Mesendoderm (in vitro differentiated cells): ENCODE results near the gene RPS16.

Experiments
- DNase-seq: peaks from one replicate; pipeline ENCODE4 v3.0.0; 2013
- H2AK5ac ChIP-seq: 2 replicates; pipeline ENCODE4 v1.6.1; 2013; ENCODE audit warnings: low read length, inconsistent platforms
- H2BK120ac ChIP-seq: 2 replicates; pipeline ENCODE4 v1.6.1; 2013; ENCODE audit warnings: low read depth, mild to moderate bottlenecking, low read length, moderate library complexity, mixed read lengths
- H2BK15ac ChIP-seq: replicated peaks from 2 replicates; pipeline ENCODE4 v1.6.1; 2013; ENCODE audit warnings: low read depth, mild to moderate bottlenecking, moderate library complexity
- H2BK5ac ChIP-seq: 2 replicates; pipeline ENCODE4 v1.6.1; 2013; ENCODE audit warnings: low read length, inconsistent platforms
- H3K18ac ChIP-seq: 2 replicates; pipeline ENCODE4 v1.6.1; 2013; ENCODE audit warnings: mild to moderate bottlenecking, low read length, mixed read lengths
- H3K23ac ChIP-seq: one replicate; pipeline ENCODE4 v1.6.1; 2013; ENCODE audit warnings: low read length
- H3K27ac ChIP-seq: 2 replicates; pipeline ENCODE4 v1.5.1; 2013; ENCODE audit warnings: low read depth, mild to moderate bottlenecking, inconsistent platforms, low read length, moderate library complexity
- H3K27me3 ChIP-seq: 2 replicates; pipeline ENCODE4 v1.6.1; 2013; ENCODE audit warnings: low read length, control low read depth, mild to moderate bottlenecking, inconsistent platforms; ENCODE audit not compliant: insufficient read depth, poor library complexity
- H3K36me3 ChIP-seq: 2 replicates; pipeline ENCODE4 v1.6.1; 2013; ENCODE audit warnings: low read length, inconsistent platforms; ENCODE audit not compliant: control insufficient read depth, insufficient read depth
- H3K4ac ChIP-seq: one replicate; pipeline ENCODE4 v1.6.1; 2013; ENCODE audit warnings: low read depth, mild to moderate bottlenecking, low read length, moderate library complexity
- H3K4me1 ChIP-seq: 2 replicates; pipeline ENCODE4 v1.6.1; 2013; ENCODE audit warnings: low read depth, low read length, inconsistent platforms; ENCODE audit not compliant: control insufficient read depth
- H3K4me2 ChIP-seq: 2 replicates; pipeline ENCODE4 v1.6.1; 2013; ENCODE audit warnings: low read length
- H3K4me3 ChIP-seq: 2 replicates; pipeline ENCODE4 v1.5.1; 2013; ENCODE audit warnings: mild to moderate bottlenecking, low read length
- H3K56ac ChIP-seq: one replicate; pipeline ENCODE4 v1.6.1; 2013; ENCODE audit warnings: low read length
- H3K79me1 ChIP-seq: 2 replicates; pipeline ENCODE4 v1.6.1; 2013; ENCODE audit warnings: low read length, inconsistent platforms
- H3K79me2 ChIP-seq: 2 replicates; pipeline ENCODE4 v1.6.1; 2013; ENCODE audit warnings: mild to moderate bottlenecking, low read length; ENCODE audit not compliant: control insufficient read depth, insufficient read depth
- H3K9ac ChIP-seq: 2 replicates; pipeline ENCODE4 v1.6.1; 2013; ENCODE audit warnings: low read length, inconsistent platforms
- H4K5ac ChIP-seq: one replicate; pipeline ENCODE4 v1.6.1; 2013; ENCODE audit warnings: low read length
- H4K8ac ChIP-seq: one replicate; pipeline ENCODE4 v1.6.1; 2013; ENCODE audit warnings: low read depth, mild to moderate bottlenecking, control low read depth, low read length, moderate library complexity
- WGBS: extraction: QIAGEN DNeasy Blood & Tissue Kit; methylation state at CpG from one replicate; pipeline ENCODE4 v1.1.7; 2013; ENCODE audit warnings: low lambda C conversion rate, missing lambda C conversion rate; ENCODE audit not compliant: insufficient coverage; ENCODE audit errors: extremely low coverage; 5-methylcytosine and 5-hydroxymethylcytosine counted together

RPS16 gene

DNA sequence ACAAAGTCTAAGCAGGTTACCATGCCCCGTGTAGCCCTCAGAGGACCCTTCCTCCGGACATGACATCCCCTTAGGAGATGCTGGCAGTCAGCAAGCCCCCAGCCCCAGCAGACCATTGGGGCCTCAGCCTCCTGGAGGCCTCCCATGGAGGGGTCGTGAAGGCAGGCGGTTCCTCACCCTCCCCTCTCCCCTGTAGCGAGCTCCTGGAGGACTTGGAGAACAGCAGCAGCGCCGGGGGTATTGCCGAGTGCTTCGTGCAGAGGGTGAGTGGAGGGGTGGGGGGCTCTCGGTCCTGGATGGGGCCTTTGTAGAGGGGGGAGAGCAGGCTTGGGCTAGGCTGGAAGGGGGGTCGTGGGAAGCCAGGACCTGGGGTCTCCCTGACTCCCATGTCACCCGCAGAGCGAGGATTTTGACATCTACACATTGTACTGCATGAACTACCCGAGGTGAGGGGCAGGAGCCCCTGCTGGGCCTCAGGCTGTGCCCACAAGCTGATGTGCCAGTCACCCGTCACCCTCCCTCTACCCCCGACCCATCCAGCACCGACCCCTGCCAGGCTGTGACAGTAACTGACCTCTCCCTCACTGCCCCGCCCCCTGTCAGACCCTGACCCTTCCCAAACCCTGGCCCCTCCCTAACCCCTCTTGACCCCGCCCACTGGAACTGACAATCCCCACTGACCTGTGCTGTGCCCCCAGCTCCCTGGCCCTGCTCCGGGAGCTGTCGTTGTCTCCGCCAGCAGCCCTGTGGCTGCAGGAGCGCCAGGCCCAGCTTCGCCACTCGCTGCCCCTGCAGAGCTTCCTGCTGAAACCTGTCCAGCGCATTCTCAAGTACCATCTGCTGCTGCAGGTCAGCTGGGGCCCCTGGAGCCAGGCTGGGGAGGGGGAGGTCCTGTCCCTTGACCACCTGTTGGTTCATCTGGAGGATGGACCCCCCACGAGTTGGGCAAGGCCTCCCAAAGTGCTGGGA, 19.3 kb downstream of the RPS16 start:
- Histone ChIP-seq H4K8ac (no peak overlapping the region), H3K4me2 (no peak overlapping the region), H3K4me3 (no peak overlapping the region), H2BK5ac (no peak overlapping the region), H3K23ac (no peak overlapping the region), H2BK120ac (no peak overlapping the region), H3K27ac (no peak overlapping the region), H3K4me1 (peaks cover 3% of the 10 kb centered on the region), H2AK5ac (no peak overlapping the region), H3K18ac (no peak overlapping the region), H3K9ac (no peak overlapping the region), H2BK15ac (no peak overlapping the region), H3K27me3 (no peaks in the 10 kb centered on the region), H4K5ac (no peak overlapping the region), H3K56ac (no peak overlapping the region), H3K79me2 (peaks cover 31% of the 10 kb centered on the region), H3K36me3 (peaks cover 11% of the 10 kb centered on the region), H3K79me1 (peaks cover 22% of the 10 kb centered on the region), H3K4ac (no peak overlapping the region)
- WGBS, result no CpG with 5 or more reads among the region's 27 CpGs
- DNase-seq, result no peak

DNA sequence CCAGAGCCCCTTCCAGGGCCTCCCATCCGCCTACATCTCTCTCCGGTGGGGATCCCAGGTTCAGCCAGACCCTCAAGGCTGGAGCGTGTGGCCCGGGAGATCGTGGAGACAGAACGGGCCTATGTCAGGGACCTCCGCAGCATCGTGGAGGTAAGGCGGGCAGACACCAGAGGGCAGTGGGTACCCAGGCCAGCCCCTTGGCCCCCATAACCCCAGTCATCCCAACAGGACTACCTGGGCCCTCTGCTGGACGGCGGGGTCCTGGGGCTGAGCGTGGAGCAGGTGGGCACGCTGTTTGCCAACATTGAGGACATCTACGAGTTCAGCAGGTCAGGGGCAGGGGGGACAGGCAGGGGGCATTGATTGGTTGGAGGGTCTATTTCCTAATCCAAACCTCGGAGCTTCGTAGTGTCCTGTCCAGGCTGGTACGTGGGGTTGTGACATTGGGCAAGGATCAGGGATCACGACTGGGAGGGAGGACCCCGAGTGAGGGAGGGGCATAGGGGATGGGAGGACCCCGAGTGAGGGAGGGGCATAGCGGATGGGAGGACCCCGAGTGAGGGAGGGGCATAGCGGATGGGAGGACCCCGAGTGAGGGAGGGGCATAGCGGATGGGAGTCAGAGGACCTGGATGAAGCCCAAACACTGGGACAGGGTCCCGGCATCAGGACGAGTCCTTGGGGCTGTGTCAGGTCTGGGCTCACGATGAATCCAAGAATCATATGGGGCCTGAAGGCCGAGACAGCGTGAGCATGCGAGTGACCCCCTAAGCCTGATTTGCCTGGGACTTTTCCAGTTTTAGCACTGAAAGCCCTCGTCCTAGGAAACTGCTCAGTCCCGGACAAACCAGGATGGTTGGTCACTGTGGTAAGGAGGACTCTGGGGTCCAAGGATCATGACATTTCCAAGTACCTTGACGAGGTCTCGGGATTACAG, 20.4 kb downstream of the RPS16 start:
- Histone ChIP-seq H3K27me3 (no peaks in the 10 kb centered on the region), H2BK120ac (no peak overlapping the region), H3K4me2 (peak overlapping the region; percentile 56), H3K79me1 (peaks cover 22% of the 10 kb centered on the region), H2BK15ac (no peak overlapping the region), H3K27ac (no peak overlapping the region), H3K4me3 (no peak overlapping the region), H4K5ac (no peak overlapping the region), H2BK5ac (no peak overlapping the region), H3K36me3 (peaks cover 7% of the 10 kb centered on the region), H3K9ac (peak overlapping the region; percentile 98), H3K56ac (peak overlapping the region; percentile 65), H2AK5ac (no peak overlapping the region), H3K79me2 (peaks cover 31% of the 10 kb centered on the region), H3K4me1 (peaks cover 12% of the 10 kb centered on the region), H3K4ac (no peak overlapping the region), H4K8ac (no peak overlapping the region), H3K18ac (no peak overlapping the region), H3K23ac (peak overlapping the region; percentile 17)
- peak; percentile 57 for DNase-seq
- no CpG with 5 or more reads among the region's 35 CpGs for WGBS

- no CpG with 5 or more reads among the region's 18 CpGs for WGBS
- H3K79me2 ChIP-seq, result peaks cover 31% of the 10 kb centered on the region
Measured at GRCh38 chr19:39413911-39414608, 21.7 kb downstream of the RPS16 start.

DNA sequence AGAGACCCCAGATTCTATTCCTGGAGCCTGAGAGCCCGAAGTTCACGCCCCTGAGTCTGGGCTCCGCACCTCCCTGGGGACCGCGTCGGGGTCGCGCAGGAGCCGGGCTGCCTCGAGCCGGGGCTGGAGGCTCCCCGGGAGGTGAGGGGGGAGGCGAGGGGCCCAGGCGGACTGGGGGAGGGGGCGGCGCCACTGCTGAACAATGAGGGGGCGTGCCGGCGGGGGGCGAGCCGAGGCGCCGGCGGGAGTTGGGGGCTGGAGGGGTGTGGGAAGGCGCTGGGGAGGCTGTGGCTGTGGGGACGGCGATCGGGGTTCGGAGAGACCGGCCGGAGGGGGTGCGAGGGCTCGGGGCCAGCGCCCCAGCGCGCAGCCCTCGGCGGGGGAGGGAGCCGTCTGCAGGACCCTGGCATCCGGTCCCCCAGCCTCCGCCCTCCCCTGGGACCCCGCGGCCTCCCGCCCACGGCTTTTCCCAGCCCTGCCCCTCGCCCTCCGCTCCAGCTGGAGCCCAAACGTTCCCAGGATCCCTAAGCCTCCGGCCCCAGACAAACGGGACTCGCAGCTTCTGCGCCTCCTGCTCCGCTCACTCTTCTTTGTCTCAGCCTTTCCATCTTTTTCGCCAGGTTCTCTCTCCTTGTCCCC, 22.4 kb downstream of the RPS16 start:
- Histone ChIP-seq H2AK5ac (peak overlapping the region; percentile 20), H3K4me1 (peaks cover 16% of the 10 kb centered on the region), H3K79me1 (peaks cover 20% of the 10 kb centered on the region), H3K79me2 (peaks cover 36% of the 10 kb centered on the region), H3K36me3 (no peaks in the 10 kb centered on the region), H4K5ac (no peak overlapping the region), H3K4me3 (peak overlapping the region; percentile 84), H3K27ac (peak overlapping the region; percentile 88), H2BK5ac (peak overlapping the region; percentile 96), H3K4me2 (peak overlapping the region; percentile 70), H2BK15ac (no peak overlapping the region), H3K9ac (peak overlapping the region; percentile 98), H3K23ac (peak overlapping the region; percentile 29), H3K18ac (peak overlapping the region; percentile 98), H3K56ac (peak overlapping the region; percentile 86), H2BK120ac (peak overlapping the region; percentile 73), H4K8ac (peak overlapping the region; percentile 78), H3K4ac (peak overlapping the region; percentile 98), H3K27me3 (no peaks in the 10 kb centered on the region)
- WGBS, result no CpG with 5 or more reads among the region's 54 CpGs
- peak; percentile 63 for DNase-seq

More at GRCh38 chr19:39413911-39414608, 21.7 kb downstream of the RPS16 start:
- Histone ChIP-seq H3K4me3 (peak overlapping the region; percentile 84), H3K18ac (peak overlapping the region; percentile 98), H2BK5ac (no peak overlapping the region), H3K56ac (peak overlapping the region; percentile 86), H2BK120ac (no peak overlapping the region), H3K27me3 (no peaks in the 10 kb centered on the region), H3K36me3 (peaks cover 5% of the 10 kb centered on the region), H3K79me1 (peaks cover 22% of the 10 kb centered on the region), H2AK5ac (peak overlapping the region; percentile 20), H3K4me1 (peaks cover 12% of the 10 kb centered on the region), H3K4me2 (peak overlapping the region; percentile 56), H3K23ac (peak overlapping the region; percentile 29), H2BK15ac (no peak overlapping the region), H4K8ac (no peak overlapping the region), H3K27ac (peak overlapping the region; percentile 88), H3K9ac (peak overlapping the region; percentile 98), H4K5ac (no peak overlapping the region), H3K4ac (peak overlapping the region; percentile 98)
- peak; percentile 59 for DNase-seq

DNA sequence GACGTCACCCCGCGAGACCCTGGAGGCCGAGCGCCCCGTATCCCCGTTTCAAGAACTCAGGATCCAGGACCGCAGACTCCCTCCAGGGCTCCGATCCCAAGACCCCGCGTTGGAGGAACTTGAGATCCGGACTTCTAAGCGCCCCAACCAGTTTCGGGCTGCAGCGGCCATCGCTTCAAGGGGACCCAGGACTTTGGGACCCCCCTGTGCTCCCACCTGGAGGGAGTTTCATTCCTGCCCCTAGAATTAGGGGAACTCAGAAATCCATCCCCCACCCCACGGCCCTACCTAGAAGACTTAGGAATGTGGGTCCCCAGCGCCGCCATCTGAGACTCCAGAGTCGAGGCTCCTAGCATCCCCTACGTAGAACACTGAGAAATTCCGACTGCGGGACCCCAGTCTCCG, 22.9 kb downstream of the RPS16 start:
- peak overlapping the region; percentile 98 for H3K4ac ChIP-seq
- DNase-seq, result no peak
- H3K9ac ChIP-seq, result peak overlapping the region; percentile 98
- H3K27ac ChIP-seq, result peak overlapping the region; percentile 88
- H4K5ac ChIP-seq, result no peak overlapping the region
- peaks cover 20% of the 10 kb centered on the region for H3K79me1 ChIP-seq
- peaks cover 16% of the 10 kb centered on the region for H3K4me1 ChIP-seq
- peak overlapping the region; percentile 78 for H4K8ac ChIP-seq
- peak overlapping the region; percentile 96 for H2BK5ac ChIP-seq
- peak overlapping the region; percentile 70 for H3K4me2 ChIP-seq
- peaks cover 41% of the 10 kb centered on the region for H3K79me2 ChIP-seq
- peak overlapping the region; percentile 86 for H3K56ac ChIP-seq
- no peaks in the 10 kb centered on the region for H3K36me3 ChIP-seq
- H3K4me3 ChIP-seq, result peak overlapping the region; percentile 81
- H2AK5ac ChIP-seq, result no peak overlapping the region
- H2BK120ac ChIP-seq, result peak overlapping the region; percentile 73
- H3K27me3 ChIP-seq, result no peaks in the 10 kb centered on the region
- WGBS, result no CpG with 5 or more reads among the region's 24 CpGs
- no peak overlapping the region for H2BK15ac ChIP-seq
- H3K18ac ChIP-seq, result peak overlapping the region; percentile 98
- peak overlapping the region; percentile 29 for H3K23ac ChIP-seq
